HG02759 (cell line): ENCODE results near the gene CNTRL.
A peak's percentile ranks its signal among the peaks of the same experiment; 100 is the strongest.
"Not testable (repeated sequence)": the region's sequence is repeated elsewhere in the genome, so short reads cannot be mapped to it uniquely, and the experiment has no call there.

Source experiments
- ATAC-seq: cut with Tn5 transposase; IDR thresholded peaks from one replicate; pipeline ENCODE4 v1.9.1; 2021; ENCODE audit warnings: mild to moderate bottlenecking, moderate library complexity; ENCODE audit not compliant: unreplicated experiment

Gene CNTRL, protein sequence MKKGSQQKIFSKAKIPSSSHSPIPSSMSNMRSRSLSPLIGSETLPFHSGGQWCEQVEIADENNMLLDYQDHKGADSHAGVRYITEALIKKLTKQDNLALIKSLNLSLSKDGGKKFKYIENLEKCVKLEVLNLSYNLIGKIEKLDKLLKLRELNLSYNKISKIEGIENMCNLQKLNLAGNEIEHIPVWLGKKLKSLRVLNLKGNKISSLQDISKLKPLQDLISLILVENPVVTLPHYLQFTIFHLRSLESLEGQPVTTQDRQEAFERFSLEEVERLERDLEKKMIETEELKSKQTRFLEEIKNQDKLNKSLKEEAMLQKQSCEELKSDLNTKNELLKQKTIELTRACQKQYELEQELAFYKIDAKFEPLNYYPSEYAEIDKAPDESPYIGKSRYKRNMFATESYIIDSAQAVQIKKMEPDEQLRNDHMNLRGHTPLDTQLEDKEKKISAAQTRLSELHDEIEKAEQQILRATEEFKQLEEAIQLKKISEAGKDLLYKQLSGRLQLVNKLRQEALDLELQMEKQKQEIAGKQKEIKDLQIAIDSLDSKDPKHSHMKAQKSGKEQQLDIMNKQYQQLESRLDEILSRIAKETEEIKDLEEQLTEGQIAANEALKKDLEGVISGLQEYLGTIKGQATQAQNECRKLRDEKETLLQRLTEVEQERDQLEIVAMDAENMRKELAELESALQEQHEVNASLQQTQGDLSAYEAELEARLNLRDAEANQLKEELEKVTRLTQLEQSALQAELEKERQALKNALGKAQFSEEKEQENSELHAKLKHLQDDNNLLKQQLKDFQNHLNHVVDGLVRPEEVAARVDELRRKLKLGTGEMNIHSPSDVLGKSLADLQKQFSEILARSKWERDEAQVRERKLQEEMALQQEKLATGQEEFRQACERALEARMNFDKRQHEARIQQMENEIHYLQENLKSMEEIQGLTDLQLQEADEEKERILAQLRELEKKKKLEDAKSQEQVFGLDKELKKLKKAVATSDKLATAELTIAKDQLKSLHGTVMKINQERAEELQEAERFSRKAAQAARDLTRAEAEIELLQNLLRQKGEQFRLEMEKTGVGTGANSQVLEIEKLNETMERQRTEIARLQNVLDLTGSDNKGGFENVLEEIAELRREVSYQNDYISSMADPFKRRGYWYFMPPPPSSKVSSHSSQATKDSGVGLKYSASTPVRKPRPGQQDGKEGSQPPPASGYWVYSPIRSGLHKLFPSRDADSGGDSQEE (N-terminal part only)

DNA sequence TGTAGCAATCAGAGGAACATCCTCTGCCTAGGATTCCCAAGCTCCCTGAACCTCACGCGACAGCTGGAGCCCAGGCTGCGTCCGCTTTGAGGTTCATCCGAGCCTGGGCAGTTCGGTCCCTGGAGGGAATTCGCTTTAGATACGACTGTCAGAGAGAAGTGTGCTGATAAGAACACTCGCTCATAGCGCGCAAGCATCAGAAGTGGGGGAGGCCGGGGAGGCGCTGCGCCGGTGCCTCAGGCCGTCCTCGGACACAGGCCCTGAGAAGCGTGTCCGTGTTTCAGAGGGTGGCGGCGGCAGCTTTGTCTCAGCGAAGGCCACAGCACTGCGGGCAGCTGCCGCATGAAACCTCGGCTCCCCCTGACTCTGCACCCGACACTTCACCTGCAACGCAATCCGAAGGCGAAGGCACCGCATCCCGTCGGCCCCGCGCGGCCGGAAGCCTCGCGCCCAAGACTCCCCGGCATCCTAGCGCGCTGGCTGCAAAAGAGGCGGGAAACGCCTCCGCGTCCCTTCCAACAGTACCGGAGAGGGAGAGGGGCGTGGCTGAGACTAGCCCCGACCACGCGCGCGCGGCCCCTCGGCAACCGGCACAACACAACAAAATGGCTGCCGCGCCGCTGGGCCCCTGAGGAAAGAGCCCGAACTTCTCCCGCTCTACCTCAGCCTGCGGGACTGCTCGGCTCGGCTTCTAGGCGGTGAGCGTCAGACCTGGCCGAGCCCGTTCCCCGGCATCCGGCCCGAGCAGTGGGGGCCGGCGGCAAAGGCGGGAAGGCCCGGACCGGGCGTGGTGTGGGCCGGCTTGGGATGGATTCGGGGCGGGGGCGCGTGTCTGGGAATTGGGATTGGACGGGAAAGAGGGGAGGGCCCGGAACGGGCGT, at the start of gene CNTRL:
CNTRL (plus strand) TSS at position 586 of the 881 bp plus-strand sequence. CDS start 13,372 bp downstream, outside the sequence.
- peak; percentile 81 for ATAC-seq

DNA sequence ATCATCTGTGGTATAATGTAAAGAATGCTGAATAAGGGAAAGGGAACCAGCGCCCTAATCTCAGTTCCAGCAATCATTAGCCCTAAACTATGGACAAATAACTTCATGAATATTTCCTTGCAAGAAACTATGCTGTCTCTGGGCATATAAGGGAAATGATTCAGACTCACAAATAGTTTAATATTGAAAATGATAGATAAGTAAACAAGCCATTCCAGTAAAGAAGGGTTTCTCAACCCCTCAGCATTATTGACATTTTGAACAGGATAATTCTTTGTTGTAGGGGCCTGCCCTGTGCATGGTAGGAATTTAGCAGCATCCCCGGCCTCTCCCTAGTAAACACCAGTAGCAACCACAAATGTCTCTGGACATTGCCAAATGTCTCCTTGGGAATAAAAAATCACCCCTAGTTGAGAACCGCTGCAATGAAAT, 48.5 kb upstream of the CNTRL start:
- no peak for ATAC-seq

DNA sequence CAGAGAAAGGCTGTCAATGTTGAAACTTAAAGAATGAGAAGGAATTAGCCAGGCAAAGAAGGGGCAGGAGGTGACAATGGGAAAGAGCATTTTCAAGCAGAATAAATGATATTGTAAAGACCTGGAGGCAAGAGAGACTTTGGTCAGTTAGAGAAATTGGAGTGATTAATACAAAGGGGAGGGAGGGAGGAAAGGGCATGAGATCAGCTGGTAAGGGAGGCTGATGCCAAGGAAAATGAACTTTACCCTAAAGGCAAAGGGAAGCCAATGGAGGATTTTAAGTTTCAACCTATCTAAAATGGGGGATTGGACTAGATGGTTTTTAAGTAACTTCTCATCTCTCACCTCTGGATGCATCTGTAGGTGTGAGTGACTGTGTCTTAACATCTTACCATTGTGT, 48.0 kb upstream of the CNTRL start:
- no peak for ATAC-seq

DNA sequence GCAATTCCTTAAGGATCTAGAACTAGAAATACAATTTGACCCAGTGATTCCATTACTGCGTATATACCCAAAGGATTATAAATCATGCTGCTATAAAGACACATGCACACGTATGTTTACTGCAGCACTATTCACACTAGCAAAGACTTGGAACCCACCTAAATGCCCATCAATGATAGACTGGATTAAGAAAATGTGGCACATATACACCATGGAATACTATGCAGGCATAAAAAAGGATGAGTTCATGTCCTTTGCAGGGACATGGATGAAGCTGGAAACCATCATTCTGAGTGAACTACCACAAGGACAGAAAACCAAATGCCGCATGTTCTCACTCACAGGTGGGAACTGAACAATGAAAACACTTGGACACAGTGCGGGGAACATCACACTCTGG, 46.5 kb upstream of the CNTRL start:
- not testable (repeated sequence) for ATAC-seq

DNA sequence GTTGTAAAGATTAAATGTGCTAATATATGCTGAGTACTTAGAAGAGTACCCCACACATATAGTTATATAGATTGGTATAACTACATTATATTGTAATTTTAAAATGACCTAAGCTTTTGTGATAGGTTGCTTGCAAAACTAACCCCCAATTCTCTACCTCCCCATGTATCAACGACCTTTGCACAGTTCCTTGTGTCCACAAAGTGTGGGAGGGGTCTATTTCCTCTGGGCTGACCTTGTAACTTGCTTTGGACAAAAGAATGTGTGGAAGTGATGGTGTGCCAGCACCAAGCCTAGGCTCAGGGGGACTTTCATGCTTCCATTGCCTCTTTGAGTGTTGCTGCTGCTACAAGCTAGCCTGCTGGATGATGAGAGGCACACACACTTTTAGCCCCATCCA, 45.3 kb upstream of the CNTRL start:
- no peak for ATAC-seq

DNA sequence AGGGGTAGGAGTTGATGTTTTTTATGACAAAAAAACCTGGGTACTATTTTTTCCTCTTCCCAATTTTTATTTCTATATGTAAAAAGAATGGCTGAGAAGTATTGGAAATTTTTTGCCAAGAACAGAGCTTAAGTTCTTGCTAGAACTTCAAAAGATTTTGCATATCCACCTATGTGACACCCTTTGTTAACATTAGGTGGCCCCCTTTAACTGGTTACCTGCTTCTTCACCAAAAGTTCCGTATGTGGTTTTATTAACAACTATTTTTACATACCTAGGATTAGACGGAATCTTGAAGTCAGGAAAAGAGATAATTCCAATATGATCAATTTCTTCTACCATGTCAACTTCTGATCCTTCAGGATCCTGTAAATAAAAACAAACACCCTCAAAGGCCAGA, 40.2 kb upstream of the CNTRL start:
- ATAC-seq, result no peak

DNA sequence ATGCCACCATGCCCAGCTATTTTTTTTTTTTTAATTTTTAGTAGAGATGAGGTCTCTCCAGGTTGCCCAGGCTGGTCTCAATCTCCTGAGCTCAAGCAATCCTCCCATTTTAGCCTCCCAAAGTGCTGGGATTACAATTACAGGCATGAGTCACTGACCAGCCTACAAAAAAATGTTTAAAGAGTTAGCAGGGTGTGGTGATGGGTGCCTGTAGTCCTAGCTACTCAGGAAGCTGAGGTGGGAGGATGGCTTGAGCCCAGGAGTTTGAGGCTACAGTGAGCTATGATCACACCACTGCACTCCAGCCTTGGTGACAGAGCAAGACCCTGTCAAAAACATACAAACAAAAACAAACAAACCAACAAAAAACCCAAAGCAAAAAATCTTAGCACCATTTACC, 39.0 kb upstream of the CNTRL start:
- not testable (repeated sequence) for ATAC-seq

DNA sequence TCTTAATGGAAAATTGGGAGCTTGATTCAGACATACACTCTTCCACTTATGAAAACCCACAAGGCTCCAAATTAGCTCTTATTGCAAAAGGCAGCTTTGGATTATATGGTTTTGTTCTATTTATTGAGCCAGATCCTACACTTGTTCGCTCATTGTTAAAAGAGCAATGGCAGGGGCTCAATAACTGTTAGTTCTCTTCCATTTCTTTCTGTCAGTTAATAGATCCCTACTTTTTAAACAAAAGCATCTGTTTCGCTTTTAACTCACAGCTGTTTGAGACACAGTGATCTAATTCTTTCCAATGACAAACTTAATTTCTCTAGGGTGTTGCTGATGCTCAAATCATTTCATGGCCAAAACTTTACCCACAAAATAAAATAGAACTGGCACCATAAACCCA, 36.4 kb upstream of the CNTRL start:
- ATAC-seq, result no peak

DNA sequence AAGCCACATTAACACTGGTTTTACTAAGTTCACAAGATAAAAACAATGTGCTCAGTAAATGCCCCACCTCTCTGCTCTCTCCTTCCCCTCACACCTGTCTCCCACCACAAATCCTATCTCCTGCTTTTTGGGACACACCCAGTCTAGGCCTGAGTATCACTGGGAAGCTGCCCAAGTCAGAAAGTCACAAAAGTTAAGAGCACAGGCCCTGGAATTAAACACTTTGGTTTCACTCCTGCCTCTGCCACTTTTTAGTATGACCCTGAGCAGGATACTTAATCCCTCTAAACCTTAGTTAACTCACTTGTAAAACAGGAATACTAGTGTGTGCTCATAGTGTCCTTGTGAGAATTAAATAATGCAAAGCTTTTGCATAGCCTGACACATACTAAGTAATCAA, 36.0 kb upstream of the CNTRL start:
- ATAC-seq, result no peak

DNA sequence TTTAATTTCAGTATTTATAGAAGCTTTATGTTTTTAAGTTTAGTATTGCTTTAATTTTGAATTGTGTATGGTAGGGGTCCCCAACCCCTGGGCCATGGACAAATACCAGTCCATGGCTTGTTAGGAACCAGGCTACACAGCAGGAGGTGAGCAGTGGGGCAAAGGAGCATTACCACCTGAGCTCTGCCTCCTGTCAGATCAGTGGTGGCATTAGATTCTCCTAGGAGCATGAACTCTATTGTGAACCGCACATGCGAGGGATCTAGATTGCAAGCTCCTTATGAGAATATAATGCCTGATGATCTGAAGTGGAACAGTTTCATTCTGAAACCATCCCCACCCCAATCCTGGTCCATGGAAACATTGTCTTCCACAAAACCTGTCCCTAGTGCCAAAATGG, 26.6 kb upstream of the CNTRL start:
- no peak for ATAC-seq

DNA sequence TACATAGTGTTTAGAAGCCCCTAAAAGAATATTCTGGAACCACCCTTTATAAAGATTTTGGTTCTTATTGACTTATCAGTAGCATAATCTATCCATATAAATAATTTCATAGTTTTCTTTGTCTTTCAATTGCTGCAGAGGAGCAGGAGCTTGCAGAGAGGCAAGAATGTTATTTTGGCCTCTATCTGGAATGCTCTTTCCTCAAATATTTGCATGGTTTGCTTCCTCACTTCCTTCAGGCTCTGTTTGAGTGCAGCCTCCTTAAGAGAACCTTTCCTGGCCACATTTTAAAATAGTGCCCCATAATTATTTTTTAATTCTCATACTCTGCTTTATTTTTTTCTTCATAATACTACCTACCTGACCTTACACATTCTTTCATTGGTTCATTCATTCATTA, 26.1 kb upstream of the CNTRL start:
- no peak for ATAC-seq

DNA sequence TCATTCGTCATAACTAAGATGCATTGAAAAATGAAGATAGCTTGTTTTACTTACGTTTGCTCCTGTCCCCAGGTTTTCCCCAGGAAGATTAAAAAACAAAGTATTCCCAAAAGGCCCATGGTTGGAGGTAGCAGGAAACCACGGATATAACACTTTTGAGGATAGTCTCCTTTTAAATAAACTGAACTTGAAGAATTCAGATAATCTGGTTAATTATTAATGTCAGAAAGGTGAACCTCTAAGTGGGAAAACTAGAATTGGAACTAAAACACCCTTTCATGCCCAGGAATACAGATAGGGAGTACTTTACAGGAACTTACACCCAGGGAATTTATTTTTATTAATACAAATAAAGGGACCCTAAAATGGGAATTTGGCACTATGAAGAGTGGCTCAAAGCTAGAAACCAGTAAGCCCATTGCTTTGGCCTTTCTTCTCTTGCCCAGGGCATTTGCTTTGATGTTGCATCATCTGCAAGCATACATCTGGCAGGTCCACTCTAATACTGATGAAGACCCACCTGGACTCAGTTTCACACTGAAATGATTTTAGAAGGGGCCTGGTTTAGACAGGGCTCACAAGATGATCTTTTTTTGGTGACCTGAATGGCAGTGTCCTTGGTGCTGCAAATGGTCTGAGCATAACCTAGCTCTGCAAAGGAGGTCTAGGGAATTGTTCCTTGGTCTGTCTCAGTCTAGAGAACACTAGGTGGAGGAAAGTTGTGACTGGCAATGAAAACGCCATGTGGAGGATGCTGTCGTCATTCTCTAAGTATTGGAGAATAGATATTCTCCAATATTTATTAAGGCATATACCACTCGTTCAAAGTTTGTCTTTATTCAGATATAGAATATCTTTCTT, 24.4 kb upstream of the CNTRL start, which contains the start of gene C5:
C5 (minus strand) TSS at position 148 of the 861 bp plus-strand sequence; CDS start at position 119, 29 bp downstream.
- no peak for ATAC-seq

DNA sequence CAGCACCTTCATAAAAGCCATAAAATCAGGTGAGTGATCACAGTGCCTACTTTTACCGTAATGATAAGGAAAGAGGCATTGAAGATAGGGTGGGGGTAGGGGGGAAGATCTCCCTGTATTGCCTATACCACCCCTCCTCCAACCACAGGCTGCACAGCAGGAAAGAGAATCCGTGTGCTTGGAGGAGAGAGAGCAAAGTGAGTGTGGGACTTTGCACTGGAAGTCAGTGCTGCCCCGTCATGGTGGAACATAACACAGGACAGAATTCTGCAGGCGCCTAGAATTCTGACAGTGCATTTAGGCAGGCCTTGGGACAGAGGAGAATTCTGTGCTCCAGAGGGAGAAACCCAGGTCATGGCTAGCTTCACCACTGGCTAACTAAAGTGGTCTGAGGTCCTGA, 21.2 kb upstream of the CNTRL start:
- ATAC-seq, result no peak

DNA sequence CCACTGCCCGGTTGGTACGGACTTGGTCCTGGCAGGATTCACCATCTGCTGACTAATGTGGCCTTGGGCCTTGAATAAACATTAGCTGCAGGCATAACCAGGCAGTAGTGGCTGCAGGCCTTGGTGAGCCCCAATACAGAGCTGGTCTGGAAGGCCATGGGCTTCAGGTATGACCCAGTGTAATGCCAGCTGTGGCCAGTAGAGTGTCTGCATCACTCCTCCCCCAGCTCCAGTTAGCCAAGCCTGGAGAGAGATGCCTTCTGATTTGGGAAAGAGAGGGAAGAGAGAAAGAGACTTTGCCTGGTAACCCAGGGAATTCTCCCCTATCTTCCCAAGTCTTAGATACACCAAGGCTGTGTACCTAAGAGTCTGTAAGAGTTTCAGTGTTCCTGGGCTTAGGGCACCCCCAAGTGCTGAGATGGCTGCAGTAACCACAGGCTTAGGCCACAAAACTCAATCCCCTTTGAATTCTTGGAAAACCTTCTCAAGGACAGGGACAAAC, 19.1 kb upstream of the CNTRL start:
- peak; percentile 48 for ATAC-seq

DNA sequence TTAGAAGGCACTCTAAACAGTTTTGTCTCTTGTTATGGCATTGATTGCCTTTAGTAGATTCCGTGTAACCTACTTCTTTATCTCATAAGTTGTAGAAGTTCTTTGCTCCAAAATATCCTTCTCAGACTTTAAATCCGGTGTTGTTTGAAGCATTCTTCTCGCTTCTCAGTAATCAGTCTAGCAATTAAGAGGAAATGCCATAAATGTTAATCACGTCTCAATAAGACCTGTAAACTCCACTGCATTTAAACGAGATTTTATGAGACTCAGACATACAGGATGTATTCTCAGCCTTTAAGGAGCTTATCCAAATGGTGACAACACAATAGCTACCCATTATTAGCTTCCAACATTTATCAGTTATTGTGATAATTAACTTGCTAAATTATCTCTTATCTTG, 16.9 kb upstream of the CNTRL start:
- no peak for ATAC-seq

DNA sequence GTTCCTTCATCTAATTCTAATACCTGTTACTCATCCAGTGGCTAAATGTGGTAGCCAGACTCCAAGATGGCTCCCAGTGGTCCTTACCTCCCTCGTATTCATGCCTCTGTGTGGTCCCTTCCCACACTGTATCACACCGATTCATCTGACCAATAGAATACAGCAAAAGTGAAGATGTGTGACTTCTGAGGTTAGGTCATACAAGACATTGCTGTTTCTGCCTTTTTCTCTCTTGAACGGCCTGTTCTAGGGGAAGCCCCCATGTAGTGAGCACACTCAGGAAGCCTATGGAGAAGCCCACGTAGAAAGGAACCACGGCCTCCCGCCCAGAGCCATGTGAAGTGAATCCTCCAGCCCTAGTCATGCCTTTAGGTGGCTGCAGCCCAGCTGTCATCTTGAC, 15.2 kb upstream of the CNTRL start:
- ATAC-seq, result no peak

DNA sequence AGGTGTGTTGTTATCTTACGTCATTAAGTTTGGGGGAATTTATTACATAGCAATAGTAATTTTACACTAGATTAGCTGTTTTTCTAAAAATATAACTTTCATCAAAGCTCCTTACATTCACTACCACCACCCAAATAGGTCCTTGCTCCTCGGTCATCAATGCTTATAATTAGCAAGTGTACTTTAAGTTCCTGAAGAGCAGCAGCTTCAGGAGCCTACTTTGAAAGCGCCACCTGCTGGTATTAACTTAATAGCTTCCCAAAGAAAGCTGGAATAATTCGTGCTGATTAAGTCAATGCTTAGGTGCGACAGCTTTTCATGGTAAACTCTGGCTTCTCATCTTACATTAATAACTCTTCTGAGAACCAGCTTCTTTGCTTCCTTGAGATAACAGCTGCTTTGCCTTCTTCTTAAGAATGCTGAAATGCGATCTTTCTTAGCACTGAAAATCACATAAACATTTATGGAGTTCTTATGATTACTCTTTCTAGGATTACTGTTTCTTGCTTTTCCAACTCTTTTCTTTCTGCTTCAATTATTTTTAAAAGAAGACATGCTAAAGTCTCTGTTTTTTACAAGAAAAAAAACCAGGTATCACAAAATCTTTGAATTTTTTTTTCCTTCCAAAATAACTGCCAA, 14.6 kb upstream of the CNTRL start:
- no peak for ATAC-seq

DNA sequence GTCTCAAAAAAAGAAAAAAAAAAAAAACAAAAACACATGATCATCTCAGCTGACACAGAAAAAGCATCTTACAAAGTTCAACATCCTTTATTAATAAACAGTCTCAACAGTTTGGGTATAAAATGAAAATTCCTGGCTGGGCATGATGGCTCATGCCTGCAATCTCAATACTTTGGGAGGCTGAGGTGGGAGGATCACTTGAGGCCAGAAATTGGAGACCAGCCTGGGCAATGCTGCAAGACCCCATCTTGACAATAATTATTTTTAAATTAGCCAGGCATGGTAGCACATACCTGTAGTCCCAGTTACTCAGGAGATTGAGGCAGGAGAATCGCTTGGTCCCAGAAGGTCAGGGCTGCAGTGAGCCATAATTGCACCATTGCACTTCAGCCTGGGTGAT, 7.9 kb upstream of the CNTRL start:
- no peak for ATAC-seq

DNA sequence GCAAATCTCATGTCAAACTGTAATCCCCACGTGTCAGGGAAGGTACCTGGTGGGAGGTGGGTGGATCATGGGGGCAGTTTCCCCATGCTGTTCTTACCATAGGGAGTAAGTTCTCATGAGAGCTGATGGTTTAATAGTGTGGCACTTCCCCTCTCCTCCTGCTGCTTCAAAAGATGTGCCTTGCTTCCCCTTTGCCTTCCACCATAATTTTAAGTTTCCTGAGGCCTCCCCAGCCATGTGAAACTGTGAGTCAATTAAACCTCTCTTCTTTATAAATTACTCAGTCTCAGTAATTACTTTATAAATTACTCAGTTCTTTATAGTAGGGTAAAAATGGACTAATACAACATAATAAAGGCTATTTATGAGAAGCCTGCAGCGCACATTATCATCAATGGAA, 7.1 kb upstream of the CNTRL start:
- ATAC-seq, result no peak
